GM18526 (cell line): ENCODE data around the gene OR4M2.
"Not testable (repeated sequence)": the region's sequence is repeated elsewhere in the genome, so short reads cannot be mapped to it uniquely, and the experiment has no call there.

ENCODE experiments used
- POLR2A ChIP-seq: IDR thresholded peaks from 3 replicates; pipeline ENCODE4 v1.6.1; 2011; ENCODE audit not compliant: insufficient read length; ENCODE audit errors: extremely low read depth

Gene OR4M2

DNA sequence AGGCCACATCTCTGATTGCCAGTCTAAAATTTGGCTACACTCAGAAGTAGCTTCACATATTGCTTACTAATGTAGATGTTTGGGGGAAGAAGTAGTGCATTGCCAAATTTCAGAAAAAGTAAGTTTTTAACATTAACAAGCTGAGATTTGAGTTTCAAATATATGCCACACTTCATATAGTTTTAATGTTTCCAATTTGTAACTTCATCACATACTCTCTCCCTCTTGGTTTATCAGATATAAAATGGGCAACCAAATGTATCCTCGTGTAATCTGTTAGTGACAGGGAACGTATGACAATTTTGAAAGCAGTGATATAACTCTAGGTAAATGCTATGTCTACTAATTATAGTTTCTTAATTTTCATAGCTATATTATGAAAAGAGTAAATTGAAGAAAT, at the start of gene OR4M2:
Gene OR4M2, plus strand, starts transcription at position 301 of the 400 bp plus-strand sequence. Its CDS starts 98 bp downstream, at position 399.
- not testable (repeated sequence) for TF ChIP-seq POLR2A
